ENCODE results near the gene NAALADL2.
"Not testable (repeated sequence)": the region's sequence is repeated elsewhere in the genome, so short reads cannot be mapped to it uniquely, and the experiment has no call there.

The NAALADL2 gene

DNA sequence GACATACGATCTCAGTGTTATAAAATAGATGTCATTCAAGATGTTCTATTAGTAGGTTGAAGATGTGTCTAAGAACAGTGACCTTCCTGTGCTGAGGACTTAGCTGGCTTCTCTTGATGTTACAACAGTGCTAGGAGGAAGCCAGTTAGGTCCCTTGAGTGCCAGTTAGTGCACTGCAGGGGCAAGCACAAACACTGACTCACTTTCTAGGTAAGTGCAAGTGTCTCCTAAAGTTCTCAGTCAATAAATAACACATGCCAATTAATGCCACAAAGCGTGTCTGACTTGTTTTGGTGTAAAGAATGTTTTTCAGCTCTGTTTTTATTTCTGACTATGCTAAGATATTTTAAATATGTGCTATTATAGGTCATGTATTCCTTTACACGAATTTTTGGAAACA lies 211.8 kb downstream of the NAALADL2 start:
- no peak overlapping the region for H3K4me3 ChIP-seq (ENCODE audit: low read depth, low read length)
- H3K36me3 ChIP-seq (ENCODE audit: control insufficient read depth, insufficient read depth, low read length) = no peaks in the 10 kb centered on the region
- no peak overlapping the region for H3K9ac ChIP-seq (ENCODE audit: low read length)
- H3K27ac ChIP-seq (ENCODE audit: low read depth, low read length) = no peak overlapping the region
- H3K27me3 ChIP-seq (ENCODE audit: control insufficient read depth, insufficient read depth, low read length) = no peaks in the 10 kb centered on the region
- no peaks in the 10 kb centered on the region for H3K9me3 ChIP-seq (ENCODE audit: control insufficient read depth, insufficient read depth, low read depth, low read length)
- no peaks in the 10 kb centered on the region for H3K4me1 ChIP-seq (ENCODE audit: control insufficient read depth, insufficient read depth, low read length)

DNA sequence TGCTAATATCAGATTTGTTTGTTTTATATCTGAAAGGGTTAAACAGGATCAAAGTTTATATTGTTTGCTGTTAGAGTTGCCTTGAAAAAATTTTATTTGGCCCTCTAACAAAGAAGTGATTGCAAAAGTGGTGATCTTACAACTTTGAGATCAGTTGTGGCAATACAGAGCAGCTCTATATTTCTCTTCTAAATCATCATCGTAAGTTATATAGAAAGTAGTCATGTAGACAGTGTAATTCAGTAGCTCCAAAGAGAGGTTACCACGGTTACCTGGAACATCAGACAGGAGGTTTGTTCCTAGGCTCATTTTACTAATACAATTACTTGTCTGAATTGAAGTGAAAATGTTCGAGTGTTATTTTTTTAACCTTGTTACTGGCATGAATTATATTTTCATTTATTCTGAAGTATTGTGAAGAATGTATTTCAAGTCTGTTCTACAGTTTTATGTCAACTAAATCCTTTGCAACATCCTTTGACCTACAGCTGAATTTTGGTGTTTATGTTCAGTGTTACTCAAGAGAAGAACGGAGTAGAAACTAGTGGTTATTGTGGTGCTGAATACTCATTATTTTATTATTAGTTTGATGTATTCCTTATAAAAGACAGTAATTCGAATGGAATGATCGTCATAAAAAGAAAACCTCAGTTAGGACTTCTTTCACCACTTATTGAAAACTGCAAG lies 214.2 kb downstream of the NAALADL2 start:
- Histone ChIP-seq H3K27me3 (ENCODE audit: control insufficient read depth, insufficient read depth, low read length) (no peaks in the 10 kb centered on the region), H3K9me3 (ENCODE audit: control insufficient read depth, insufficient read depth, low read depth, low read length) (no peaks in the 10 kb centered on the region), H3K9ac (ENCODE audit: low read length) (no peak overlapping the region), H3K27ac (ENCODE audit: low read depth, low read length) (no peak overlapping the region), H3K4me1 (ENCODE audit: control insufficient read depth, insufficient read depth, low read length) (no peaks in the 10 kb centered on the region), H3K36me3 (ENCODE audit: control insufficient read depth, insufficient read depth, low read length) (no peaks in the 10 kb centered on the region), H3K4me3 (ENCODE audit: low read depth, low read length) (no peak overlapping the region)

DNA sequence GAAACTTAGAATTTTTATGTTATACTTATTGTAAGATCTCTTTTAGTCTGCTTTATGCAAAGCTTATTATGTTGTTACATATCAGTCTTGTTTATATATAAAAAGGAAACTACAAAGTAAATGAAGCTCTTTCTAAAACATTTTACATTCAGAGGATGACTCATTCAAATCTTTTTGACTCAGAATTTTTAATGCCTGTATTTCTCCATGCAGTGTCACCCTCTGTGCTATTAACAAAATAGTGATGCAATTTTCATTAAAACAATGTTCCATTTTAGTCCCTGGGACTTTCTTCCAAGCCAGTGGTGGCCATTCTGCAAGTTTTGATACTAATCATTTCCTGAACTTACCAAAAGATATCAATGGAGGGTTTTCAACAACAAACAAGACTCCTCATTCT lies 216.1 kb downstream of the NAALADL2 start:
- Histone ChIP-seq H3K4me1 (ENCODE audit: control insufficient read depth, insufficient read depth, low read length) (no peaks in the 10 kb centered on the region), H3K36me3 (ENCODE audit: control insufficient read depth, insufficient read depth, low read length) (no peaks in the 10 kb centered on the region), H3K4me3 (ENCODE audit: low read depth, low read length) (no peak overlapping the region)

DNA sequence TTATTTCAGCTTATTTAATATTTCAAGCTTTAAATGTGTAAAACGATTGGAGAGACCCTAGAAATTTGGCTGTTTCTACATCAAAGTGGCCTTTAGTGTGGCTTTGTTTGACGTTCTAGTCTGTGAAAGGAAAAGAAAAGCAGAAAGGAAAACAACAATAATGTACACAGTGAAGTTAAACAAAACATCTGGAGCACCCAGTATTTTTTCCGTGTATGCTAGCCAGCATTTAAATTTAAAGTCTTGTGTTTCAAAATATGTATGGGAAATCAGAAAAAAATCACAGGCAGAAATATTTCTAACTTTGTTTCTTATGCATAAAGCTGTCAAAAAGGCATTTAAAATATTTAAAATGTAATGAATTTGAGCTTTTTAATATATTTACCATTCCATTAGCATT lies 218.1 kb downstream of the NAALADL2 start:
- no peaks in the 10 kb centered on the region for H3K36me3 ChIP-seq (ENCODE audit: control insufficient read depth, insufficient read depth, low read length)
- no peak overlapping the region for H3K4me3 ChIP-seq (ENCODE audit: low read depth, low read length)
- no peaks in the 10 kb centered on the region for H3K9me3 ChIP-seq (ENCODE audit: control insufficient read depth, insufficient read depth, low read depth, low read length)
- no peak overlapping the region for H3K9ac ChIP-seq (ENCODE audit: low read length)
- no peaks in the 10 kb centered on the region for H3K27me3 ChIP-seq (ENCODE audit: control insufficient read depth, insufficient read depth, low read length)
- no peak overlapping the region for H3K27ac ChIP-seq (ENCODE audit: low read depth, low read length)
- H3K4me1 ChIP-seq (ENCODE audit: control insufficient read depth, insufficient read depth, low read length) = no peaks in the 10 kb centered on the region

More for the DNA sequence above, 216.1 kb downstream of the NAALADL2 start:
- Histone ChIP-seq H3K27ac (ENCODE audit: low read depth, low read length) (no peak overlapping the region), H3K27me3 (ENCODE audit: control insufficient read depth, insufficient read depth, low read length) (no peaks in the 10 kb centered on the region), H3K9me3 (ENCODE audit: control insufficient read depth, insufficient read depth, low read depth, low read length) (no peaks in the 10 kb centered on the region), H3K9ac (ENCODE audit: low read length) (no peak overlapping the region)

DNA sequence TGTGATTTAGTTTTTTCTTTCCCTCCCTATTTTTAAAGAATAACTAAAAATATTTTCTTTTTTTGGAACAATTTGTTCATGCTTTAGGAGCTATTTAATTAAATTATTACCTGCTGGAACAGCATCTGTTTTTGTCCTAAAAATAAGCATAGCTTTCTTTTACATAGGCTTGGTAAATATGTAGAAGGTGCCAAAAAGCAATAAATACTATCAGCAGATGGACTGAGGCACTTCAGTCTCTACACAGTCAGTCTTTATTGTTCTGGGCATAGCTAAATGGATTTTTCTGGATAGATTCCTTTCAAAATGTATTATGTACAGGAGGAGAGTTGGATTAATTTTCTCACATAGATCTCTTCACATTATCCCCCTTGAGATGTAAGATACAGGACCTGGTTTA lies 223.5 kb downstream of the NAALADL2 start:
- Histone ChIP-seq H3K9me3 (ENCODE audit: control insufficient read depth, insufficient read depth, low read depth, low read length) (no peaks in the 10 kb centered on the region), H3K27ac (ENCODE audit: low read depth, low read length) (no peak overlapping the region), H3K4me3 (ENCODE audit: low read depth, low read length) (no peak overlapping the region), H3K27me3 (ENCODE audit: control insufficient read depth, insufficient read depth, low read length) (no peaks in the 10 kb centered on the region), H3K9ac (ENCODE audit: low read length) (no peak overlapping the region), H3K4me1 (ENCODE audit: control insufficient read depth, insufficient read depth, low read length) (no peaks in the 10 kb centered on the region), H3K36me3 (ENCODE audit: control insufficient read depth, insufficient read depth, low read length) (no peaks in the 10 kb centered on the region)

DNA sequence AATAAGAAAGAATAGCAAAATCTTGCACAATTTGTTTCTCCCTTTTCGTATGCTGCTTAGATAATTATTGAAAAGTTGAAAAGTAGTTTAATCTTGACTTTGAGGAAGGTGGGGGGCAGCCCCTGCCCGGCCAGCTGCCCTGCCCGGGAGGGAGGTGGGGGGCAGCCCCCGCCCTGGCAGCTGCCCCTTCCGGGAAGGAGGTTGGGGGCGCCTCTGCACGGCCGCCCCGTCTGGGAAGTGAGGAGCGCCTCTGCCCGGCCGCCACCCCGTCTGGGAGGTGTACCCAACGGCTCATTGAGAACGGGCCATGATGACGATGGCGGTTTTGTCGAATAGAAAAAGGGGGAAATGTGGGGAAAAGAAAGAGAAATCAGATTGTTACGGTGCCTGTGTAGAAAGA lies 228.0 kb downstream of the NAALADL2 start:
- not testable (repeated sequence) for H3K4me1 ChIP-seq (ENCODE audit: control insufficient read depth, insufficient read depth, low read length); H3K27ac ChIP-seq (ENCODE audit: low read depth, low read length); H3K36me3 ChIP-seq (ENCODE audit: control insufficient read depth, insufficient read depth, low read length); H3K9ac ChIP-seq (ENCODE audit: low read length); H3K9me3 ChIP-seq (ENCODE audit: control insufficient read depth, insufficient read depth, low read depth, low read length); H3K4me3 ChIP-seq (ENCODE audit: low read depth, low read length); H3K27me3 ChIP-seq (ENCODE audit: control insufficient read depth, insufficient read depth, low read length)

DNA sequence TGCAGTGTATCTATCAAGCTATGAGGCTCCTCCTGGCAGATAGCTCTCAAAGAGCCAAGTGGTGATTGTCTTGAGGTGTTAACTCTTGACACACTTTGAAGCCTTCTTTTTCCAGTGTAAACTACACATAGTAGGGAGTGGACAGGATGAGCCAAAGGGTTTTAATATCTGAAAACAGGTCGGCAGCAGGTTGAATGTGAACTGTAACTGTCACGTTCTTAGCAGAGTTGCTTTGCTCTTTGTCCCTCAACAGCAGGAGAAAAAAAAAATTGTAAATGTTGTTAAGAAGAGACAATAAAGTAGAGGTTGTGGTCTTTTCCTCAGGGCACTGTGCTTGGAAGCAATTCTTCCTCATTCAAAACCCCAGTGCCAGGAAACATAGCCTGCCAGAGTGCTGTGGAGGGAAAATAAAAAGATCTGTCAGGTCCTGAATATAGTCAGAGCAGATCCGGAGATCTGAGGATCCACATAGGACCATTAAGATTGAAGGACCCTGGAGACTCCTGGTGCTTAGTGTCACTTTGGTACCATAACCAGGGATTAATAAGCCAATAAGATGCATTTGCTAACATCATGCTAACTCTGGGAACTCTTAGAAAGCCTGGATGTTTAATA lies 229.7 kb downstream of the NAALADL2 start:
- Histone ChIP-seq H3K4me3 (ENCODE audit: low read depth, low read length) (no peak overlapping the region), H3K9ac (ENCODE audit: low read length) (no peak overlapping the region), H3K36me3 (ENCODE audit: control insufficient read depth, insufficient read depth, low read length) (no peaks in the 10 kb centered on the region), H3K4me1 (ENCODE audit: control insufficient read depth, insufficient read depth, low read length) (no peaks in the 10 kb centered on the region), H3K9me3 (ENCODE audit: control insufficient read depth, insufficient read depth, low read depth, low read length) (no peaks in the 10 kb centered on the region), H3K27ac (ENCODE audit: low read depth, low read length) (no peak overlapping the region), H3K27me3 (ENCODE audit: control insufficient read depth, insufficient read depth, low read length) (no peaks in the 10 kb centered on the region)

DNA sequence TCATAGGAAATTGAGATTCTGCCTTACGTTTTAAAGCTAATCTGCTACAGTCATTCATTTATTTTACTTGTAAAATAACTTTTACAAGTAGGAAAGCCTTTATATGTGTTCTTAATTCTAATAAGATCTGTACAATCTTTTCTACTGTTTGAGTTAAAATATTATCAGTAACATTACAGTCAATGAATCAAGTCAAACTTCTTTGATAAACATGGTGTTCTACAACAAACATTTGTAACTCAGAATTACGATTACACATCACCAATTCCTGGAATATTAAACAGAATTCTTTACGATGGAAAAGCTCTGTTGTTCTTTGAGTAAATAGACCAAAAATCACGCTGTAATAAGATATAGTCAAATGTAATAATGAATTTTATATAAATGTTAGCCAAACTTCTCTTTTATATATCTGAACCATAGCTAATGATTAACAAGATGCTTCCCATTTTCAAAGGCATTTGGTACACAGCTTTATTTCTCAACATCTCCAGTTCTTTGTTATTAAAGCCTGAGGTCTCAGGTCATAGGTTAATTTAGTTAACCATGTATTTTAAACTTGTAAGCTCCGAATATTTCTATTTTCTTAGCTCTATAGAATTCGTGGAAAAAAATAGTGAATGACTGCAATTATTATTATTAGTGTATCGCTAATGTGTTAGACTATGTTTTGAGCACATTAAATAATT lies 232.4 kb downstream of the NAALADL2 start:
- Histone ChIP-seq H3K9me3 (ENCODE audit: control insufficient read depth, insufficient read depth, low read depth, low read length) (no peaks in the 10 kb centered on the region), H3K27me3 (ENCODE audit: control insufficient read depth, insufficient read depth, low read length) (no peaks in the 10 kb centered on the region), H3K27ac (ENCODE audit: low read depth, low read length) (no peak overlapping the region), H3K36me3 (ENCODE audit: control insufficient read depth, insufficient read depth, low read length) (no peaks in the 10 kb centered on the region), H3K4me1 (ENCODE audit: control insufficient read depth, insufficient read depth, low read length) (no peaks in the 10 kb centered on the region), H3K9ac (ENCODE audit: low read length) (no peak overlapping the region), H3K4me3 (ENCODE audit: low read depth, low read length) (no peak overlapping the region)

DNA sequence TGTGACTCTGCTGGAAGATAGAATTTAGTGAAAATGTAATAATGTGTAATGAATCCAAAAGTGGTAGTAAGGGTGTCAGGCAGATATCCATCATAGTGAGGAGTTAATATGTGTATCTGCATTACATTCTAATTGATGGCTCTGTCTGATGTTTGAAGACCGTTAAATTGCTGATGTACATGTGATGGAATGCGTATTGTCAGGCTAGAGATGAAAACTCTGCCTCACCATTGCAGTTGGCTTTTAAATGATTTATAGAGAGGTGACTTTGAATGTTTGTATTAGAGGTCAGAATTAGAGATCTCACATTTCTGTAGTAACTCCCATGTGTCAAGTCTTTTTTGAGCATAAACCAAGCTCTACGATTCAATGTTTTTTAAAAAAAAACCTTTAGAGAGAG lies 234.6 kb downstream of the NAALADL2 start:
- no peaks in the 10 kb centered on the region for H3K36me3 ChIP-seq (ENCODE audit: control insufficient read depth, insufficient read depth, low read length)
- H3K4me1 ChIP-seq (ENCODE audit: control insufficient read depth, insufficient read depth, low read length) = no peaks in the 10 kb centered on the region
- no peak overlapping the region for H3K9ac ChIP-seq (ENCODE audit: low read length)
- no peaks in the 10 kb centered on the region for H3K27me3 ChIP-seq (ENCODE audit: control insufficient read depth, insufficient read depth, low read length)
- H3K4me3 ChIP-seq (ENCODE audit: low read depth, low read length) = no peak overlapping the region
- no peaks in the 10 kb centered on the region for H3K9me3 ChIP-seq (ENCODE audit: control insufficient read depth, insufficient read depth, low read depth, low read length)
- H3K27ac ChIP-seq (ENCODE audit: low read depth, low read length) = no peak overlapping the region

DNA sequence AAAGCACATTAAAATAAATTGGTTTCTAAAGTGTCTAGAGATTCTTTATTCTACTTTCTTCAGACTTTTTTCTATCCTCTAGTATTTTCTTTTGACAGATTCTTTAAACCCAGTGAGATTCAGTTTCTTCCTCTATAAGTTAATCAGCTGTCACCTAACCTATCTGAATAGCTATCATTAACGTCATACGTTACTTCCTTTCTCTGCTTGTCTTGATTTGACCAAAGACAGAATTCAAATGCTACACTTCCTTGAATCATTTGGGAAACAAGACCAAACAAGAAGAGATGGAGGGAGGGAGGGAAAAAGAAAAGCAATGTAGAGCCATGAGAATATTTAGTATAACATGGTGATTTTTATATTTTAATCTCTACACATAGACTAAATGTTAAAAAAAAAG lies 235.2 kb downstream of the NAALADL2 start:
- no peaks in the 10 kb centered on the region for H3K27me3 ChIP-seq (ENCODE audit: control insufficient read depth, insufficient read depth, low read length)
- no peak overlapping the region for H3K9ac ChIP-seq (ENCODE audit: low read length)
- no peaks in the 10 kb centered on the region for H3K9me3 ChIP-seq (ENCODE audit: control insufficient read depth, insufficient read depth, low read depth, low read length)
- no peaks in the 10 kb centered on the region for H3K4me1 ChIP-seq (ENCODE audit: control insufficient read depth, insufficient read depth, low read length)
- H3K36me3 ChIP-seq (ENCODE audit: control insufficient read depth, insufficient read depth, low read length) = no peaks in the 10 kb centered on the region
- H3K27ac ChIP-seq (ENCODE audit: low read depth, low read length) = no peak overlapping the region
- no peak overlapping the region for H3K4me3 ChIP-seq (ENCODE audit: low read depth, low read length)

DNA sequence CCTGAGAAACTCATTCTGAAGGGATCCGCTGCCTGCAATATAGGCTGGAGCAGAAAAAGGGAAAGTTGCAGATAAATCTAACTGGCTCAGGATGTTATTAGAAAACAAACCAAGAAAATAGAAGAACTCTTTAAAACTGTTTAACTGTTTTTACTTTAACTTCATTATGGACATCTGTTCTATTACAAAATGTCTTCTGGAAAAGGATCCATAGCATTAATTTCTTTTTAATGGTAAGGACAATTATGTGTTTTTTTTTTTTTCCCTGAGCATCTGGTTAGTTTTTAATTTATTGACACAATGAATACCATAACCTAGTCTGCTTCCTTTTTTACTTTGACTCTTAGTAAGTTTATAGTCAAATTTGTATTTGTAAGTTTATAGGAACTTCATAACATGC lies 239.5 kb downstream of the NAALADL2 start:
- Histone ChIP-seq H3K27ac (ENCODE audit: low read depth, low read length) (no peak overlapping the region), H3K9me3 (ENCODE audit: control insufficient read depth, insufficient read depth, low read depth, low read length) (no peaks in the 10 kb centered on the region), H3K36me3 (ENCODE audit: control insufficient read depth, insufficient read depth, low read length) (no peaks in the 10 kb centered on the region), H3K4me1 (ENCODE audit: control insufficient read depth, insufficient read depth, low read length) (no peaks in the 10 kb centered on the region), H3K9ac (ENCODE audit: low read length) (no peak overlapping the region), H3K4me3 (ENCODE audit: low read depth, low read length) (no peak overlapping the region), H3K27me3 (ENCODE audit: control insufficient read depth, insufficient read depth, low read length) (no peaks in the 10 kb centered on the region)

Measured in HUES6 (cell line).